GM18868 (cell line): Measurements from ENCODE around the gene ZC3H7A.
A peak's percentile ranks its signal among the peaks of the same experiment; 100 is the strongest.

Experiments
- ATAC-seq: cut with Tn5 transposase; IDR thresholded peaks from one replicate; pipeline ENCODE4 v1.9.1; 2021; ENCODE audit warnings: mild to moderate bottlenecking, moderate library complexity; ENCODE audit not compliant: unreplicated experiment

ZC3H7A gene

GRCh38 chr16:11780991-11781680 lies 15.9 kb downstream of the ZC3H7A start:
- ATAC-seq = no peak

- ATAC-seq = no peak
Observed at GRCh38 chr16:11779074-11779473, 18.0 kb downstream of the ZC3H7A start.

GRCh38 chr16:11774065-11774626 lies 22.9 kb downstream of the ZC3H7A start:
- ATAC-seq = no peak

- ATAC-seq = no peak
Observed at GRCh38 chr16:11768849-11769248, 28.2 kb downstream of the ZC3H7A start.

- no peak for ATAC-seq
Observed at GRCh38 chr16:11762431-11762830, 34.6 kb downstream of the ZC3H7A start.

GRCh38 chr16:11759997-11760396 lies 37.1 kb downstream of the ZC3H7A start:
- ATAC-seq = no peak

- no peak for ATAC-seq
Observed at GRCh38 chr16:11759163-11759834, 37.8 kb downstream of the ZC3H7A start.

- no peak for ATAC-seq
Observed at GRCh38 chr16:11757671-11758545, 39.1 kb downstream of the ZC3H7A start.

GRCh38 chr16:11756248-11756647 lies 40.8 kb downstream of the ZC3H7A start:
- no peak for ATAC-seq

GRCh38 chr16:11755022-11755760 lies 41.9 kb downstream of the ZC3H7A start:
- ATAC-seq = no peak

GRCh38 chr16:11752856-11753255 lies 44.2 kb downstream of the ZC3H7A start:
- ATAC-seq = no peak

GRCh38 chr16:11750056-11750455 lies 47.0 kb downstream of the ZC3H7A start:
- no peak for ATAC-seq

GRCh38 chr16:11748404-11749254 lies 48.4 kb downstream of the ZC3H7A start:
- no peak for ATAC-seq

- ATAC-seq = no peak
Observed at GRCh38 chr16:11747949-11748403, 49.1 kb downstream of the ZC3H7A start.

GRCh38 chr16:11744075-11744470 lies 53.0 kb downstream of the ZC3H7A start:
- no peak for ATAC-seq

GRCh38 chr16:11743308-11744074 lies 53.6 kb downstream of the ZC3H7A start:
- ATAC-seq = no peak

GRCh38 chr16:11742536-11743307 lies 54.3 kb downstream of the ZC3H7A start, which contains the start of gene TXNDC11:
Gene TXNDC11, minus strand, starts transcription at chr16:11742857. Its CDS starts 127 bp downstream, at chr16:11742730.
- ATAC-seq = peak; percentile 90

- peak; percentile 18 for ATAC-seq
Observed at GRCh38 chr16:11742093-11742535, 54.9 kb downstream of the ZC3H7A start.
